HG03095 (cell line): ENCODE results near the gene SPECC1L.

Experiments used
- ATAC-seq: cut with Tn5 transposase; IDR thresholded peaks from one replicate; pipeline ENCODE4 v1.9.1; 2021; ENCODE audit warnings: moderate library complexity; ENCODE audit not compliant: unreplicated experiment

SPECC1L gene

DNA sequence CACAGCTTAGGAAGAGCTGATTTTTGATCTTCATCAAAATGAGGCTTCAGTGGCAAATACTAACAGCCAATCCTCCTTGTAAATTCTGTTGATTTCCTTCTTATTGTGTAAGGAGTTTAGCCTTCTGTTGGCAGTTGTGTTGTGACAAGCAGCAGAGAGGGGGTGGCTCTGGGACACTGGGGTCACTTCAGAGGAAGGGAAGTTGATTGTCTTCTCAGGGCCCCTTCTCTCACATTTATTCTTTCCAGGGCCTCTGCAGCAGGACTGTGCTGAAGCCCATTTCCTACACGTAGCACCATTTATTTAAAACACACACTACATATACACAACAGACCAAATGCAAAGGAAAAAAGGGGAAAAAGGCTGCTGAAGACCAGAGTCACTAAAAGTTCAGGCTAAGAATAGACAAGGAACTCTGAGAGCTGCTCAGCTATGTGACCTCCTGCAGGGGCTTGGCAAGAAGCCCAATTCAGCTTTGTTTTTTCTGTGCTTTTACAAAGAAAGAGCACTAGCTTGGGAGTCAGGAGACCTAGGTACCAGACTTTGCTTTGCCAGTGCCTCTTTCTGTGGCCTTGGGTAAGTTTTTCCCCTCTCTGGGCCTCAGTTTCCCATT lies 196.2 kb downstream of the SPECC1L start:
- ATAC-seq: no peak

DNA sequence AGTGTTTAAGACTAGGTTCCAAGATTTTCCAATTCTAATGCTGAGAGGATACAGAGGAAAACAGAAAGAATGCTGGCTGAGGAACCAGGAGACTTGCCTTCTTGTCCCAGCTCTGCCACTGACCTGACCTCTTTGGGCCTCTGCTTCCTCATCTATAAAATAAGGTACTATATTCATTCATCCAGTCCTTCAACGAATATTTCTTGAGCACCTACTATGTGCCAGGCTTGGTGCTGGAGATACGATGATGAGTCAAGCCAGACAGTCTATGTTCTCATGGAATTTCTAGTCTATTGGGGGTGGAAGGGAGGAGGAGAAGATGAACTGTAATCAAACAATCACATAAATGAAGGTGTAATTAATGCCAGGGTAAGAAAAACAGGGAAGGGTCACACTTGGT lies 196.7 kb downstream of the SPECC1L start:
- no peak for ATAC-seq
